Psoas muscle (tissue), 8 donors: ENCODE data around the gene STK10. TPM values are rescaled to one million over a fixed set of nuclear protein-coding genes. Genes with fewer than 3 reads are reported as not detected.

Experiments
- ATAC-seq, 4 donors: fragments of 200-7000 bp; cut with Tn5 transposase; one replicate each; pipeline ENCODE4 v1.9.1; 2020; ENCODE audit warnings: moderate library complexity in 3 of 4, mild to moderate bottlenecking in 2 of 4
- DNase-seq, 2 donors: peaks; one replicate each; pipeline ENCODE4 v3.0.0-alpha.2; 2020
- H3K27ac ChIP-seq: fragments of 200-600 bp; one replicate; pipeline ENCODE4 v1.8.0; 2022
- H3K27me3 ChIP-seq, 3 donors: fragments of 200-600 bp in 1 of 3; one replicate each; pipeline versions ENCODE4 v1.6.1 to v1.8.0; 2013 to 2022; ENCODE audit warnings: low read length in 2 of 3, mild to moderate bottlenecking in 2 of 3, moderate library complexity in 1 of 3; ENCODE audit not compliant: insufficient read depth in 3 of 3
- H3K36me3 ChIP-seq, 2 donors: fragments of 200-600 bp in 1 of 2; one replicate each; pipeline versions ENCODE4 v1.6.1 to v1.8.0; 2013 to 2022; ENCODE audit warnings: low read depth in 1 of 2, mild to moderate bottlenecking in 1 of 2, moderate library complexity in 1 of 2; ENCODE audit not compliant: insufficient read depth in 1 of 2
- H3K4me1 ChIP-seq: fragments of 200-600 bp; one replicate; pipeline ENCODE4 v1.8.0; 2022
- H3K4me3 ChIP-seq: fragments of 200-600 bp; one replicate; pipeline ENCODE4 v1.8.0; 2022; ENCODE audit warnings: mild to moderate bottlenecking
- H3K9me3 ChIP-seq: fragments of 200-600 bp; one replicate; pipeline ENCODE4 v1.8.0; 2022
- CTCF ChIP-seq: fragments of 200-600 bp; IDR thresholded peaks from one replicate; pipeline ENCODE4 v1.8.0; 2022; ENCODE audit warnings: antibody characterized with exemption
- WGBS, 3 donors: extraction: QIAGEN DNeasy Blood & Tissue Kit; methylation state at CpG; one replicate each; pipeline versions ENCODE4 v1.1.6 to v1.1.7; 2013; 5-methylcytosine and 5-hydroxymethylcytosine counted together
- intact Hi-C, 2 donors: fragments of 100-400 bp; cut with DNase I; formaldehyde crosslinking; loops; one replicate each; pipeline versions ENCODE4 v1.11.0 to v1.14.2; 2022
- polyA plus RNA-seq, 3 donors: library from polyadenylated mRNA; stranded (reverse); fragments of 200-250 nt; gene quantifications; one replicate each; pipeline ENCODE4 v1.2.3, GENCODE V29; 2013
- total RNA-seq, 4 donors: library from RNA; stranded (reverse); fragmentation: NEBNext Ultra II Directional in 2 of 4; extraction: Animal tissue kit (Norgen Biotek cat#: 25700) in 2 of 4; gene quantifications; one replicate each; pipeline versions ENCODE4 v1.2.1 to v1.2.4, GENCODE V29; 2021 to 2023
- donor health status: healthy with polysubstance abuse.
- donor health status: DM: no; HTN: no; CAD: no; lungs with moderate emphysema.
- donor health status: Bipolar disorder and iron deficiency.
- donor health status: healthy.
- donor health status: DM: yes; HTN: yes; CAD: no.
- donor health status: DM: no; HTN: no; CAD: no.
- donor health status: DM: no; HTN: no; CAD: no.
- donor health status: DM: yes; HTN: yes; CAD: no.

STK10 gene
- total and polyA plus RNA-seq, 7 donors, result 1.9 to 8.6 (median 6.2) TPM

- WGBS, 3 donors, result 89 to 92% (median 92%) methylated on average over 4 of the region's 4 CpGs
- no peak for TF ChIP-seq CTCF
- intact Hi-C loops, result no loop called here
Measured at GRCh38 chr5:172015346-172015745, 172.7 kb downstream of the STK10 start.

GRCh38 chr5:172010278-172010677 is 177.7 kb downstream of the STK10 start:
- 52 to 56% (median 55%) methylated on average over 2 of the region's 2 CpGs for WGBS, 3 donors
- H3K9me3 ChIP-seq, result no peaks in the 10 kb centered on the region
- no peak for ATAC-seq
- DNase-seq, result no peak
- no peak overlapping the region for H3K4me3 ChIP-seq
- H3K36me3 ChIP-seq, result no peaks in the 10 kb centered on the region
- intact Hi-C loops, result no loop called here
- no peaks in the 10 kb centered on the region for H3K27me3 ChIP-seq
- TF ChIP-seq CTCF, result no peak
- no peak overlapping the region for H3K27ac ChIP-seq
- H3K4me1 ChIP-seq, result peaks cover 10% of the 10 kb centered on the region

More at GRCh38 chr5:172015346-172015745, 172.7 kb downstream of the STK10 start:
- H3K36me3 ChIP-seq, result no peaks in the 10 kb centered on the region
- H3K27me3 ChIP-seq, result no peaks in the 10 kb centered on the region
- no peak overlapping the region for H3K4me3 ChIP-seq
- H3K9me3 ChIP-seq, result no peaks in the 10 kb centered on the region
- no peak overlapping the region for H3K27ac ChIP-seq
- DNase-seq, result no peak
- ATAC-seq, result no peak
- H3K4me1 ChIP-seq, result no peaks in the 10 kb centered on the region

GRCh38 chr5:172009536-172010270 is 178.3 kb downstream of the STK10 start:
- Histone ChIP-seq H3K9me3 (no peaks in the 10 kb centered on the region), H3K4me1 (peaks cover 16% of the 10 kb centered on the region), H3K27me3 (no peaks in the 10 kb centered on the region), H3K4me3 (no peak overlapping the region), H3K27ac (no peak overlapping the region), H3K36me3 (no peaks in the 10 kb centered on the region)
- DNase-seq (no peak), ATAC-seq (no peak)
- intact Hi-C loops, result loop anchor here in 1 of 2 donors (10.0 kb wide), 1 partner anchor 95 kb away; no protein-coding TSS in a partner anchor
- WGBS, 3 donors, result 74 to 79% (median 76%) methylated on average over 5 of the region's 5 CpGs
- TF ChIP-seq CTCF, result no peak

GRCh38 chr5:172008689-172009141 is 179.3 kb downstream of the STK10 start:
- Histone ChIP-seq H3K27ac (no peak overlapping the region), H3K4me3 (no peak overlapping the region), H3K4me1 (peaks cover 26% of the 10 kb centered on the region), H3K9me3 (no peaks in the 10 kb centered on the region), H3K36me3 (no peaks in the 10 kb centered on the region), H3K27me3 (no peaks in the 10 kb centered on the region)
- intact Hi-C loops, result loop anchor here in 1 of 2 donors (10.0 kb wide), 1 partner anchor 94 kb away; no protein-coding TSS in a partner anchor
- DNase-seq, result no peak
- no peak for TF ChIP-seq CTCF
- ATAC-seq, result no peak
- WGBS, 3 donors, result 46 to 54% (median 51%) methylated on average over 6 of the region's 6 CpGs
